Neural crest cell (in vitro differentiated cells): Measurements from ENCODE around the gene SGTA. TPM values are rescaled to one million over a fixed set of nuclear protein-coding genes. Genes with fewer than 3 reads are reported as not detected.

ENCODE experiments used
- DNase-seq: peaks from one replicate; pipeline ENCODE4 v3.0.0; 2021; ENCODE audit warnings: low read depth, mixed read lengths, low spot score
- H3K27ac Mint-ChIP-seq: one replicate; pipeline ENCODE4 v1.8.0; 2021; ENCODE audit warnings: mild to moderate bottlenecking, mixed read lengths; ENCODE audit not compliant: unreplicated experiment
- H3K27me3 Mint-ChIP-seq: 2 replicates; pipeline ENCODE4 v1.8.0; 2021; ENCODE audit warnings: low read depth, mild to moderate bottlenecking, mixed read lengths
- H3K36me3 Mint-ChIP-seq: 2 replicates; pipeline ENCODE4 v1.8.0; 2021; ENCODE audit warnings: low read depth, mild to moderate bottlenecking, mixed read lengths
- H3K4me1 Mint-ChIP-seq: 2 replicates; pipeline ENCODE4 v1.8.0; 2021; ENCODE audit warnings: mixed read lengths
- H3K4me3 Mint-ChIP-seq: one replicate; pipeline ENCODE4 v1.8.0; 2021; ENCODE audit warnings: mild to moderate bottlenecking, mixed read lengths
- H3K9me3 Mint-ChIP-seq: 2 replicates; pipeline ENCODE4 v1.8.0; 2021; ENCODE audit warnings: mixed read lengths
- total RNA-seq: library from RNA; stranded (reverse); gene quantifications from 2 replicates; pipeline ENCODE4 v1.2.1, GENCODE V29; 2021
- TF ChIP-seq, protein P1 (sequence below): fragments of 200-600 bp; sonication (generic); conservative IDR thresholded peaks from 2 replicates; pipeline ENCODE4 v1.5.0; 2021; ENCODE audit warnings: antibody characterized with exemption, mild to moderate bottlenecking

Gene SGTA
- total RNA-seq, 1 donor from 2014 or later = 89.9 TPM

DNA sequence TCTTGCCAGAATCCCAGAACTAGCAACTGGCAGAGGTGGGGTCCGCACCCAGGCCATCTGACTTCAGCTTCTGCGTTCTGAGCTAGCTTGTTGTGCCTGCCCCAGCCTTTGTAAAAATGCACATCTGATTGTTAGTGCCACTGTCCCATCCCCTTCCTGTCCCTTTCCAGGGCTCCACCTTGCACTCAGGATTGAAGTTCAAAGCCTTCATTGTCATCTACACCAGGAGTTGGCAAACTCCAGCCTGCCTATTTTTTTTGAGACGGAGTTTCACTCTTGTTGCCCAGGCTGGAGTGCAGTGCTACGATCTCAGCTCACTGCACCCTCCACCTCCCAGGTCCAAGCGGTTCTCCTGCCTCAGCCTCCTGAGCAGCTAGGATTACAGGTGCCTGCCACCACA lies 5.2 kb upstream of the SGTA start:
- Mint-ChIP-seq H3K27me3 (peaks cover 3% of the 10 kb centered on the region), H3K36me3 (peaks cover 9% of the 10 kb centered on the region), H3K4me3 (peak overlapping the region; percentile 81)

DNA sequence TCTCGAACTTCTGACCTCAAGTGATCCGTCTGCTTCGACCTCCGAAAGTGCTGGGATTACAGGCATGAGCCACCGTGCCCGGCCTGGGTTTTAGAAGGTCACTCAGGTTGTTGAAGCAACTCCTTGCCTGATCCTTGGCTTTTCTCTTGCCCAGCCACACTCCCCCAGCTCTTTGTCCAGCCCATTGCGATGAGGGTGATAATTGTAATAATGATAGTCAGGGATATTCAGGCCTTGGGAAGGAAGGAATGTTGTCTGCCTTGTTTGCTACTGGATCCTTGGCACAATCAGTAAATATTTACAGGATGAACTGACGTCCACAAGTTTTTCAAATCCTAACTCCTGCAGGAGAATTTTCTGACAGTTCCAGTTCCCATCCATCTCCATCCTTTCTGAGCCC lies 4.0 kb upstream of the SGTA start:
- peak overlapping the region; percentile 57 for H3K27ac Mint-ChIP-seq
- H3K36me3 Mint-ChIP-seq = peaks cover 6% of the 10 kb centered on the region
- peak overlapping the region; percentile 81 for H3K4me3 Mint-ChIP-seq
- peaks cover 43% of the 10 kb centered on the region for H3K4me1 Mint-ChIP-seq
- H3K27me3 Mint-ChIP-seq = peaks cover 4% of the 10 kb centered on the region
- TF ChIP-seq, protein P1, sequence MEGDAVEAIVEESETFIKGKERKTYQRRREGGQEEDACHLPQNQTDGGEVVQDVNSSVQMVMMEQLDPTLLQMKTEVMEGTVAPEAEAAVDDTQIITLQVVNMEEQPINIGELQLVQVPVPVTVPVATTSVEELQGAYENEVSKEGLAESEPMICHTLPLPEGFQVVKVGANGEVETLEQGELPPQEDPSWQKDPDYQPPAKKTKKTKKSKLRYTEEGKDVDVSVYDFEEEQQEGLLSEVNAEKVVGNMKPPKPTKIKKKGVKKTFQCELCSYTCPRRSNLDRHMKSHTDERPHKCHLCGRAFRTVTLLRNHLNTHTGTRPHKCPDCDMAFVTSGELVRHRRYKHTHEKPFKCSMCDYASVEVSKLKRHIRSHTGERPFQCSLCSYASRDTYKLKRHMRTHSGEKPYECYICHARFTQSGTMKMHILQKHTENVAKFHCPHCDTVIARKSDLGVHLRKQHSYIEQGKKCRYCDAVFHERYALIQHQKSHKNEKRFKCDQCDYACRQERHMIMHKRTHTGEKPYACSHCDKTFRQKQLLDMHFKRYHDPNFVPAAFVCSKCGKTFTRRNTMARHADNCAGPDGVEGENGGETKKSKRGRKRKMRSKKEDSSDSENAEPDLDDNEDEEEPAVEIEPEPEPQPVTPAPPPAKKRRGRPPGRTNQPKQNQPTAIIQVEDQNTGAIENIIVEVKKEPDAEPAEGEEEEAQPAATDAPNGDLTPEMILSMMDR = no peak
- peaks cover 4% of the 10 kb centered on the region for H3K9me3 Mint-ChIP-seq
- no peak for DNase-seq

More for the DNA sequence above, 5.2 kb upstream of the SGTA start:
- no peak overlapping the region for H3K27ac Mint-ChIP-seq
- H3K9me3 Mint-ChIP-seq = peaks cover 4% of the 10 kb centered on the region
- TF ChIP-seq, protein P1 = no peak
- DNase-seq = no peak
- peaks cover 38% of the 10 kb centered on the region for H3K4me1 Mint-ChIP-seq

GRCh38 chr19:2785244-2785997 lies 2.3 kb upstream of the SGTA start, which contains the start of gene THOP1:
Gene THOP1 (plus strand): TSS chr19:2785503. CDS start chr19:2785663, 160 bp downstream.
- peak within 1 kb of the TSS; percentile 96 for H3K27ac Mint-ChIP-seq
- H3K4me1 Mint-ChIP-seq = peaks cover 56% of the 10 kb centered on the region
- TF ChIP-seq, protein P1 = no peak
- H3K27me3 Mint-ChIP-seq = peaks cover 4% of the 10 kb centered on the region
- H3K36me3 Mint-ChIP-seq = peaks cover 6% of the 10 kb centered on the region
- peak; percentile 96 for DNase-seq
- H3K9me3 Mint-ChIP-seq = peaks cover 4% of the 10 kb centered on the region
- H3K4me3 Mint-ChIP-seq = peak within 1 kb of the TSS; percentile 93

DNA sequence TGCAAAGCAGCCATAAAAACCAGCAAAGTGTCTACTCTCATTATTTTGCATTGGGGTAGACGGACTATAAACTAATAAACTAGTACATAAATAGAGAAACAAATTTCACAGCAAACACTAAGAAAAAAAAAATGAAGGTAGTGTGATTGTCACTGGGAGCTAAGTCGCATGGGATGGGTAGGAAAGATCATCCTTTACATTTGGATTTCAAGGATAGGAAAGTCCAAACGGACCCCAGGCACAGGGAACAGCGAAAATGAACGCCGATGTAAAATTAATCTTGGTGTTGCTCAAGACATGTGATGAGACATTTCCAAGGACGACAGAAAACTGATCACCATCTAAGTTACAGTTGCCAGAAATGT lies 690 bp upstream of the SGTA start:
- no peak for DNase-seq
- Mint-ChIP-seq H3K27me3 (peaks cover 4% of the 10 kb centered on the region), H3K4me1 (peaks cover 61% of the 10 kb centered on the region), H3K4me3 (peak overlapping the region; percentile 93), H3K36me3 (peaks cover 4% of the 10 kb centered on the region), H3K9me3 (peaks cover 4% of the 10 kb centered on the region), H3K27ac (peak overlapping the region; percentile 93)
- TF ChIP-seq, protein P1 = no peak

DNA sequence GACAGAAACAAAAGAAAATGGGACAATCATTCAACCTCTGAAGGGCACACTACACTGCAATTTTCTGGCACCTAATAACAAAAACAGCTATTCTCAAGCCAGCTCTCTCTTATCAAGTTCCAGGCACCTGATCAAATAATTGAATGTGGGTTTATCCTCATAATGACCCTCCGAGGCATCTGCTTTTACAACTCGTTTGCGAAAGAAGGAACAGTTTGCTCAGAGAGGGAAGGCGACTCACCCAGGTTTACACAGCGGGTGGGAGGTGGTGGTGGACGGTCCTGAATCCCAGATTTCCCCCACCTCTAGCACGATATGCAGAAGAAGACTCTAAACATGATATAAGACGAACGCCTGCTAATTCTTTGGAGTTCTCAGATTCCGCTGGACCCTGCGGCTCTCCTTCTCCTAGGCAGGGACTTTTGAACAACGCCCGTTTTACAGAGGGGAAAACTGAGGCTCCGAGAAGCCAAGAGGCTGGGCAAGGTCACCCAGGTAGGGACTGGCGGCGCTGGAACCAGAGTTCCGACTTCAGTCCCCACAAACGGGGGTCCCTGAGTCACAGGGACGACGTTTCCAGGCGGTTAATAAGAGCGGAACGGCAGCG lies 641 bp downstream of the SGTA start:
- Mint-ChIP-seq H3K27me3 (peaks cover 4% of the 10 kb centered on the region), H3K4me3 (peak overlapping the region; percentile 93), H3K9me3 (peaks cover 4% of the 10 kb centered on the region), H3K36me3 (peaks cover 4% of the 10 kb centered on the region), H3K4me1 (peaks cover 52% of the 10 kb centered on the region), H3K27ac (peak overlapping the region; percentile 89)
- TF ChIP-seq, protein P1 = no peak
- no peak for DNase-seq
